ENCODE measurements around the gene IHH.

Gene IHH

DNA sequence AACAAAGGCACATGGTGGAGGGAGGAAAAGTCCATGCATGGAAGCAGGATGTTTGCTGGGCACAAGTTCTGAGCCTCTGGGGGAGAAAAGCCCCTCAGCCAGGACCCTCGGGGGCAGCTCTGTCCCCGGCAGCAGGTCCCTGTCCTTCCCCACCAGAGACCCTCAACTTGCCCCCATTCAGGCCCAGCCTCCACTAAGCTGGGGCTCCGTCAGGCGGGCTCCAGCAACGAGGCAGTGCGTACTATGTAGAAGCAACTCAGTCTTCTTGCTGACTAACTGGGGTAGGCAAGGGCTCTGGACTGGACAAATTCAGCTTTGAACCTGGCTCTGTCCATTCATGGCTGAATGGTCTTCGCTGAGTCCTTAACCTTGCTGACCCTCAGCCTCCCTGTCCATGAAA is 42.4 kb downstream of the IHH start:
- no peak for DNase-seq

DNA sequence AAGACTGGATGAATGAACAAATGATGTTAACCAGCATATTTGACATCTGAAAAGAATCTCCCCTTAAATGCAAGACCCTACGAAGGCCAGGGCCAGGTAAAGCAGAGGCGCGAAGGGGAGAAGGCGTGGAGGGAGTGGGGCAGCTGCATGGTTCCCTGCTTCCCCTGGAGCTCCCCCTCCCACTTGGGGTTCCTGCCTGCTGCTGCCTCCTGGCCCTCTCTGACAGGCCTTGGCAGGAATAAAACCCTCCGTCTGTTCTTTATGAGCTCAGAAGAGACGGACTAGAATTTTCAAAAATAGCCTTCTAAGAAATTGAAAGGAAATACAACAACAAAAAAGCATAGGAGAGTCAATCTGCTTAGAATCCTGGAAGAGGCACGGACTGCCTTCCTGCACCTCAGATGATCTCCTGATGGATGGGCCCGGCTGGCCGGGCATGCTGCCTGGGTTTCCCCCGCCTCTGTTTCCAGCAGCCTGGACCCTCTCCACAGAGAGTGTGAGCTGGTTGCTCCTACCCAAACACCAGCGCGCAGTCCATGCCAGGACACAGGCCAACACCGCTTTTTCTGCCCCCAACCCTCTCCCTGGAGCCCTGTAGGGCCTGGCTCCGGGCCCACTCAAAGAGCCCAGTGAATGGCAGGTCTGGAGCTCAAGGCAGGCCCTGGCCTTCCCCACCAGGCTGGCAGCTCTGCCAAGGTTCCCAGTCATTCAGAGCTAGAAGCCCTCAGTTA is 43.4 kb downstream of the IHH start:
- no peak for DNase-seq

DNA sequence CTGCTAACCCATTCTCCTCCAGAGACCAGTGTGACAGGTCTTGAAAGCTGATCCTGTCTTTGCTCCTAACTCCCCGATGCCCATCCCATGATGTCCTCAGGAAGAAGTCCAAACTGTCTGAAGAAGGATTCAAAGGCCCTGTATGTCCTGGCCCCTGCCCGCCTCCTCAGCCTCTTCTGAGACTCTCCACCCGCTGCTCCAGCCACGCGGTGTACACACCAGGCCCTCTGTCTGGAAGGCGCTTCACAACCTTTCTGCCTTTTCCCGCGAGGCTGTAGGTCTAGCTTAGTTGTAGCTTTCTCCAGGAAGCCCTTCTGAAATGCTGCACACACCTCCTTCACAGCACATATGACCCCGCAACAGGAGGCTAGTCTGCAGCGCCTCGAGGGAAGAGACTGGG is 44.0 kb downstream of the IHH start:
- no peak for DNase-seq

DNA sequence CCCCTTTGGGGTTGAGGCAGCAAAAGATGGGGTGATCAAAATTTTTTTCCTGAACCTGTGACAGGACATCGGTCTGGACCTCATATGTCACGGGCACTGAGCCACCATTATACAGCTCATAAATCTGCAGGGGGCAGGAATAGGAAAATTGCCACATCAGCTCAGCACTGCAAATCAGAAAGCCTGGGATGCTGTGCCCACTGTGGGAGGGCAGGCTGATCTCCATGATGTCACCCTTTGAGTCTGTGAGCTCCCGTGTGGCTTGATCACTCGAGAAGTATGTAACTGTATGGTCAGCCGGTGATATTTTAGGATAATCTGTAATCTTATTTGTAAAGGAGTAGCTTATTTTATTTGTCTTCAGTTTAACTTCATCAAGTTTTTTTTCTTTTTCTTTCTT is 49.8 kb downstream of the IHH start:
- no peak for DNase-seq

DNA sequence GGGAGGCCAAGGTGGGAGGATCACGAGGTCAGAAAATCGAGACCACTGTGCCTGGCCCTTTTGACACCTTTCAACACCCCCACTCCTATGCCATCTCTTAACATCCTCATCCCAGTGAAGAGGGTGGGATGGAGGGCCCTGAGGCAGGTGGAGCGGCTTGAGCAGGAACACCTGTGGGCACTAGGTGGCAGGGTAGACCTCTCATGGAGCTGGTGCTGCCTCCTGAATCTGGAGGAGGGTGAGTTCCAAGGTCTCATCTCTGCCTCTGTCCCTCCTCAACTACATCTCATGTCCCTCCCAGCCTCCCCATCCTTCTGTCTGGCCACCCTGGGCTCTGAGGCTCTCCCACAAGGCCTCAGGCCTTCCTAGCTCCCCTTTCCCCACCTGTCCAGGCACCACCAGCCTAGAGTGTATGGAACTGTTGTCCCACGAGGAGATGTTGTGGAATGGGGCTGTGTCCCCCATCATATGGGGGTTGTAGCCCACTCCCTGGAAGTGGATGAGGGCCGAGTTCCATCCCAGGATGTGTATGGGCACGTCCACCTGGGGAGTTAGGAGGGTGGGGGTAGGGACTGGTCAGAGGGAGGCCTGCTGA is 50.5 kb downstream of the IHH start:
- peak; percentile 42 for DNase-seq

DNA sequence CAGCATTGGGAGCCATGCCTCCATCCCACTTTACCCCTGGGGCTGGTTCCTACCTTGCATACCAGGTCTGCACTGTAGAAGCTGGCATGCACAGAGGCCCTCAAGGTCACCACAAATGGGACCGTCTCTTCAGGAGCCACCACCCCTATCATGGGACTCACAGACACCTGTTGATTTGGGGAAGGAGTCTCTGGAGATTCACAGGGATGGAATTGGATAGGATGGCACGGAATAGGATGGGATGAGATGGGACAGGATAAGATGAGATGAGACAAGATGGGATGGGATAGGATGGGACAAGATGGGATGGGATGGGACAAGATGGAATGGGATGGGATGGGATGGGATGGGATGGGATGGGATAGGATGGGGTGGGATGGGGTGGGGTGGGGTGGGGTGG is 51.4 kb downstream of the IHH start:
- no peak for DNase-seq
